ENCODE data around the gene TBX4. TPM values are rescaled to one million over a fixed set of nuclear protein-coding genes. Genes with fewer than 3 reads are reported as not detected.

Gene TBX4
- total and polyA plus RNA-seq, 9 of the 15 experiments (the other 6 are each of a cell fraction or from before 2014, with no cell fraction given), result not detected

DNA sequence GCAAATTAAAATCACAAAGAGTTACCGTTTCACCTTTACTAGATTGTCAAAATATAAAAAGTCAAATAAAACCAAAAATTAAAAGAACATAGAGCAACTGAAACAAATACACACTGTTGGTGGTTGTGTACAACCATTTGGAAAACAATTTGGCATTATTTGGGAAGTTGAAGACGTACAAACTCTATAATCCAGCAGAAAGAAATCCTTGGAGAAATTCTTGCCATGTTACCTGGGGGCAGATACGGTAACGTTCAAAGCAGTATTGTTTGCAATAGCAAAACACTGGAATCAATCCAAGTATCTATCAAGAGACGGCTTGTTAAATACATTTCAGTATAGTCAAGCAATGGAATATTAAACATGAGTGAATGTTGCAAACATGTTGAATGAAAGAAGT, 56.7 kb downstream of the TBX4 start:
- H3K36me3 ChIP-seq (ENCODE audit: control insufficient read depth, insufficient read depth, low read length), result no peaks in the 10 kb centered on the region
- BruUV-seq (replicated peaks), result no TSS peak
- in situ Hi-C loops (cut with MboI) (no loop called here), intact Hi-C loops (cut with micrococcal nuclease) (no loop called here)
- H3K9ac ChIP-seq (ENCODE audit: insufficient read depth in 1 of 2, low read depth in 2 of 2, low read length in 2 of 2), result no peak overlapping the region
- no peaks in the 10 kb centered on the region for H3K4me1 ChIP-seq (replicated peaks in 1 of 2; ENCODE audit: control insufficient read depth in 2 of 2, insufficient read depth in 2 of 2, low read length in 2 of 2)
- H2AFZ ChIP-seq (ENCODE audit: low read depth, low read length), result no peak overlapping the region
- no peak overlapping the region for H3K4me2 ChIP-seq (ENCODE audit: insufficient read depth, low read length)
- no peaks in the 10 kb centered on the region for H3K9me1 ChIP-seq (ENCODE audit: control insufficient read depth, insufficient read depth, low read length)
- POLR2A ChIA-PET, result interaction anchor here (0.6 kb wide), 1 partner anchor 143 kb away, joined by 4 read pairs; no protein-coding TSS in a partner anchor
- TF ChIP-seq, protein P1, sequence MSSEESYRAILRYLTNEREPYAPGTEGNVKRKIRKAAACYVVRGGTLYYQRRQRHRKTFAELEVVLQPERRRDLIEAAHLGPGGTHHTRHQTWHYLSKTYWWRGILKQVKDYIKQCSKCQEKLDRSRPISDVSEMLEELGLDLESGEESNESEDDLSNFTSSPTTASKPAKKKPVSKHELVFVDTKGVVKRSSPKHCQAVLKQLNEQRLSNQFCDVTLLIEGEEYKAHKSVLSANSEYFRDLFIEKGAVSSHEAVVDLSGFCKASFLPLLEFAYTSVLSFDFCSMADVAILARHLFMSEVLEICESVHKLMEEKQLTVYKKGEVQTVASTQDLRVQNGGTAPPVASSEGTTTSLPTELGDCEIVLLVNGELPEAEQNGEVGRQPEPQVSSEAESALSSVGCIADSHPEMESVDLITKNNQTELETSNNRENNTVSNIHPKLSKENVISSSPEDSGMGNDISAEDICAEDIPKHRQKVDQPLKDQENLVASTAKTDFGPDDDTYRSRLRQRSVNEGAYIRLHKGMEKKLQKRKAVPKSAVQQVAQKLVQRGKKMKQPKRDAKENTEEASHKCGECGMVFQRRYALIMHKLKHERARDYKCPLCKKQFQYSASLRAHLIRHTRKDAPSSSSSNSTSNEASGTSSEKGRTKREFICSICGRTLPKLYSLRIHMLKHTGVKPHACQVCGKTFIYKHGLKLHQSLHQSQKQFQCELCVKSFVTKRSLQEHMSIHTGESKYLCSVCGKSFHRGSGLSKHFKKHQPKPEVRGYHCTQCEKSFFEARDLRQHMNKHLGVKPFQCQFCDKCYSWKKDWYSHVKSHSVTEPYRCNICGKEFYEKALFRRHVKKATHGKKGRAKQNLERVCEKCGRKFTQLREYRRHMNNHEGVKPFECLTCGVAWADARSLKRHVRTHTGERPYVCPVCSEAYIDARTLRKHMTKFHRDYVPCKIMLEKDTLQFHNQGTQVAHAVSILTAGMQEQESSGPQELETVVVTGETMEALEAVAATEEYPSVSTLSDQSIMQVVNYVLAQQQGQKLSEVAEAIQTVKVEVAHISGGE (CRISPR knock-in tag; IDR thresholded peaks at IDR 0.05), result peak in 1 of 3 experiments; percentile 50; a peak in 1 of 6 replicates
- no peak for TF ChIP-seq ZNF766 (CRISPR knock-in tag; conservative IDR thresholded peaks at IDR 0.05)
- no peak overlapping the region for H3K4me3 ChIP-seq
- FAIRE-seq (no peak), DNase-seq (ENCODE audit: extremely low read depth in 1 of 4, low spot score in 3 of 4) (no peak), ATAC-seq (no peak)
- H3K27ac ChIP-seq (ENCODE audit: extremely low read depth, low read depth, low read length), result no peak overlapping the region
- H3K27me3 ChIP-seq (ENCODE audit: control insufficient read depth in 2 of 2, insufficient read depth in 2 of 2, low read length in 2 of 2), result peaks cover 16 to 19% of the 10 kb centered on the region in 2 experiments; a peak in 4 of 5 replicates
- H3K9me3 ChIP-seq (replicated peaks; ENCODE audit: control insufficient read depth, insufficient read depth, low read depth, low read length), result no peaks in the 10 kb centered on the region
- H3K79me2 ChIP-seq (ENCODE audit: control insufficient read depth, insufficient read depth, low read length), result no peaks in the 10 kb centered on the region
- 1% methylated on average over 5 of the region's 5 CpGs for WGBS (ENCODE audit: insufficient coverage, low coverage, missing lambda C conversion rate)
- H4K20me1 ChIP-seq (replicated peaks; ENCODE audit: control insufficient read depth, insufficient read depth, low read length), result no peaks in the 10 kb centered on the region
- CTCF ChIA-PET (ENCODE audit: low intra/inter-chr PET ratio), result no interaction called here

Data from K562 (cell line).